Activated T-helper 9 cell treated with anti-CD3 and anti-CD28 coated beads, Interleukin-2, amount 50 U/mL, for 16 hours (primary cell): Measurements from ENCODE around the gene PMM2.
"Not testable (repeated sequence)": the region's sequence is repeated elsewhere in the genome, so short reads cannot be mapped to it uniquely, and the experiment has no call there.

ENCODE experiments used
- DNase-seq: peaks from one replicate; pipeline ENCODE4 v3.0.0-alpha.2; 2020; ENCODE audit warnings: low read depth

PMM2 gene

GRCh38 chr16:8867216-8867931 lies 69.7 kb downstream of the PMM2 start:
- DNase-seq = no peak

GRCh38 chr16:8867932-8868415 lies 70.3 kb downstream of the PMM2 start:
- DNase-seq = no peak

GRCh38 chr16:8868416-8869211 lies 71.0 kb downstream of the PMM2 start, which contains the start of gene CARHSP1:
Gene CARHSP1 (minus strand): TSS chr16:8869006. CDS start chr16:8859328, 9,678 bp downstream.
- DNase-seq = peak; percentile 78

- no peak for DNase-seq
Measured at GRCh38 chr16:8869212-8869987, 71.8 kb downstream of the PMM2 start.

GRCh38 chr16:8869988-8870241 lies 72.3 kb downstream of the PMM2 start:
- DNase-seq = not testable (repeated sequence)

GRCh38 chr16:8872071-8872470 lies 74.4 kb downstream of the PMM2 start:
- no peak for DNase-seq

GRCh38 chr16:8872967-8873865 lies 75.6 kb downstream of the PMM2 start:
- DNase-seq = no peak

- DNase-seq = not testable (repeated sequence)
Measured at GRCh38 chr16:8873866-8874195, 76.2 kb downstream of the PMM2 start.

GRCh38 chr16:8874388-8874787 lies 76.7 kb downstream of the PMM2 start:
- no peak for DNase-seq

- DNase-seq = not testable (repeated sequence)
Measured at GRCh38 chr16:8875317-8875716, 77.7 kb downstream of the PMM2 start.

- DNase-seq = no peak
Measured at GRCh38 chr16:8877894-8878522, 80.4 kb downstream of the PMM2 start.

- DNase-seq = no peak
Measured at GRCh38 chr16:8878523-8878911, 80.9 kb downstream of the PMM2 start.

GRCh38 chr16:8880839-8881510 lies 83.3 kb downstream of the PMM2 start:
- DNase-seq = no peak

GRCh38 chr16:8882041-8882617 lies 84.5 kb downstream of the PMM2 start, which contains the start of gene LITAFD:
Gene LITAFD (plus strand): TSS chr16:8882351. CDS start chr16:8884356, 2,005 bp downstream.
- no peak for DNase-seq

- no peak for DNase-seq
Measured at GRCh38 chr16:8882725-8883377, 85.2 kb downstream of the PMM2 start.

- DNase-seq = no peak
Measured at GRCh38 chr16:8885674-8886592, 88.3 kb downstream of the PMM2 start.

- DNase-seq = no peak
Measured at GRCh38 chr16:8886593-8887430, 89.2 kb downstream of the PMM2 start.

- DNase-seq = no peak
Measured at GRCh38 chr16:8887431-8887765, 89.8 kb downstream of the PMM2 start.
